Testis (tissue), 3 donors: Measurements from ENCODE around the gene SNX32. TPM values are rescaled to one million over a fixed set of nuclear protein-coding genes. Genes with fewer than 3 reads are reported as not detected.
"Not testable (repeated sequence)": the region's sequence is repeated elsewhere in the genome, so short reads cannot be mapped to it uniquely, and the experiment has no call there.

Source experiments
- DNase-seq: peaks from one replicate; pipeline ENCODE4 v3.0.0-alpha.2; 2019
- H3K27ac ChIP-seq, 2 donors: fragments of 200-600 bp; sonication (generic); one replicate each; pipeline ENCODE4 v1.5.1; 2019
- H3K27me3 ChIP-seq: fragments of 200-600 bp; sonication (generic); one replicate; pipeline ENCODE4 v1.5.1; 2019
- H3K36me3 ChIP-seq: fragments of 200-600 bp; sonication (generic); one replicate; pipeline ENCODE4 v1.5.1; 2017; ENCODE audit warnings: low read depth; ENCODE audit errors: missing control alignments
- H3K4me1 ChIP-seq: fragments of 200-600 bp; sonication (generic); one replicate; pipeline ENCODE4 v1.5.1; 2019
- H3K4me3 ChIP-seq, 2 donors: fragments of 200-600 bp; sonication (generic); one replicate each; pipeline ENCODE4 v1.5.1; 2017 to 2019
- H3K9me3 ChIP-seq: fragments of 200-600 bp; sonication (generic); one replicate; pipeline ENCODE4 v1.5.1; 2017
- CTCF ChIP-seq, 3 experiments: fragments of 450-650 bp in 2 of 3; fragments of 200-600 bp in 1 of 3; sonication (generic) in 1 of 3; IDR thresholded peaks; one replicate each; pipeline ENCODE4 v1.5.1; 2016 to 2019; ENCODE audit warnings: antibody characterized with exemption in 3 of 3, mild to moderate bottlenecking in 2 of 3, moderate library complexity in 1 of 3
- POLR2A ChIP-seq: fragments of 450-650 bp; IDR thresholded peaks from one replicate; pipeline ENCODE4 v1.6.1; 2017; ENCODE audit warnings: antibody characterized with exemption, mild to moderate bottlenecking, moderate library complexity
- WGBS, 2 donors: methylation state at CpG; one replicate each; pipeline ENCODE4 v1.1.5; 2018; 5-methylcytosine and 5-hydroxymethylcytosine counted together
- intact Hi-C: fragments of 100-400 bp; cut with DNase I; formaldehyde crosslinking; loops from one replicate; pipeline ENCODE4 v1.15.1; 2023; ENCODE audit warnings: low total_unique reads
- polyA plus RNA-seq: library from polyadenylated mRNA; stranded (reverse); fragments of 350-450 nt; fragmentation: Illumina TruSeq; extraction: RNeasy Lipid Tissue Mini Kit (QIAGEN cat#74804); gene quantifications from one replicate; pipeline ENCODE4 v1.2.3, GENCODE V29; 2014; ENCODE audit warnings: low read depth, low replicate concordance; ENCODE audit not compliant: insufficient read depth
- total RNA-seq, 2 donors: library from RNA; depleted of rRNA; stranded (reverse); fragments of >200 nt; gene quantifications; one replicate each; pipeline ENCODE4 v1.2.3, GENCODE V29; 2016

SNX32 gene
- total and polyA plus RNA-seq, 3 donors from 2014 or later: 3.2 to 4.9 (median 4.0) TPM

- WGBS, 2 donors: 97% methylated on average over 3 of the region's 3 CpGs
- no peaks in the 10 kb centered on the region for H3K27me3 ChIP-seq
- intact Hi-C loops: no loop called here
- H3K27ac ChIP-seq: no peak overlapping the region
- TF ChIP-seq POLR2A (no peak), CTCF (IDR thresholded peaks at IDR 0.05) (no peak)
- no peaks in the 10 kb centered on the region for H3K9me3 ChIP-seq
- no peak for DNase-seq
- no peaks in the 10 kb centered on the region for H3K36me3 ChIP-seq
- H3K4me1 ChIP-seq: no peaks in the 10 kb centered on the region
- H3K4me3 ChIP-seq: no peak overlapping the region
These were observed 10.0 kb downstream of the SNX32 start for GRCh38 chr11:65843811-65844210.

GRCh38 chr11:65844231-65844872 lies 10.6 kb downstream of the SNX32 start:
- 80 to 86% methylated on average over 10 of the region's 10 CpGs for WGBS, 2 donors
- H3K36me3 ChIP-seq: no peaks in the 10 kb centered on the region
- intact Hi-C loops: no loop called here
- no peaks in the 10 kb centered on the region for H3K9me3 ChIP-seq
- no peaks in the 10 kb centered on the region for H3K27me3 ChIP-seq
- no peak overlapping the region for H3K4me3 ChIP-seq
- no peak overlapping the region for H3K27ac ChIP-seq
- no peak for TF ChIP-seq POLR2A
- no peak for TF ChIP-seq CTCF (IDR thresholded peaks at IDR 0.05)
- no peaks in the 10 kb centered on the region for H3K4me1 ChIP-seq
- DNase-seq: no peak

- intact Hi-C loops: no loop called here
- no peak for DNase-seq
- H3K36me3 ChIP-seq: no peaks in the 10 kb centered on the region
- TF ChIP-seq CTCF (IDR thresholded peaks at IDR 0.05) (no peak), POLR2A (no peak)
- H3K27me3 ChIP-seq: no peaks in the 10 kb centered on the region
- H3K9me3 ChIP-seq: no peaks in the 10 kb centered on the region
- no peak overlapping the region for H3K4me3 ChIP-seq
- H3K4me1 ChIP-seq: no peaks in the 10 kb centered on the region
- 81 to 91% methylated on average over 3 of the region's 3 CpGs for WGBS, 2 donors
- H3K27ac ChIP-seq: no peak overlapping the region
These were observed 14.0 kb downstream of the SNX32 start for GRCh38 chr11:65847746-65848145.

- H3K4me1 ChIP-seq, H3K9me3 ChIP-seq, H3K27me3 ChIP-seq, H3K36me3 ChIP-seq, DNase-seq, H3K27ac ChIP-seq, H3K4me3 ChIP-seq, intact Hi-C loops: not testable (repeated sequence)
- WGBS, 2 donors: 57 to 63% methylated on average over 7 of the region's 7 CpGs
These were observed 14.9 kb downstream of the SNX32 start for GRCh38 chr11:65848693-65849092.

- intact Hi-C loops: no loop called here
These were observed 15.6 kb downstream of the SNX32 start for GRCh38 chr11:65849366-65849765.

More at GRCh38 chr11:65849366-65849765, 15.6 kb downstream of the SNX32 start:
- H3K36me3 ChIP-seq: no peaks in the 10 kb centered on the region
- no peaks in the 10 kb centered on the region for H3K4me1 ChIP-seq
- TF ChIP-seq CTCF (IDR thresholded peaks at IDR 0.05): no peak
- TF ChIP-seq POLR2A: no peak
- no peak overlapping the region for H3K4me3 ChIP-seq
- WGBS, 2 donors: 67 to 74% methylated on average over 1 to 8 of the region's 8 CpGs
- no peak for DNase-seq
- H3K9me3 ChIP-seq: no peaks in the 10 kb centered on the region
- H3K27ac ChIP-seq: no peak overlapping the region
- H3K27me3 ChIP-seq: no peaks in the 10 kb centered on the region
